Measurements from ENCODE around the gene ARHGEF2. TPM values are rescaled to one million over a fixed set of nuclear protein-coding genes. Genes with fewer than 3 reads are reported as not detected.
A peak's percentile ranks its signal among the peaks of the same experiment; 100 is the strongest.
"Not testable (repeated sequence)": the region's sequence is repeated elsewhere in the genome, so short reads cannot be mapped to it uniquely, and the experiment has no call there.

ARHGEF2 gene
- total RNA-seq, 1 donor from 2014 or later: 57.1 TPM

GRCh38 chr1:155934097-155934935 is 44.0 kb downstream of the ARHGEF2 start, which contains the start of gene KHDC4:
KHDC4 (minus strand) TSS chr1:155934413; CDS start chr1:155934373, 40 bp downstream.
- Histone ChIP-seq H3K36me3 (ENCODE audit: control insufficient read depth, insufficient read depth, low read length) (peaks cover 3% of the 10 kb centered on the region), H3K27me3 (ENCODE audit: control insufficient read depth, insufficient read depth, low read length) (no peaks in the 10 kb centered on the region), H3K4me3 (ENCODE audit: low read depth, low read length) (peak within 1 kb of the TSS; percentile 82)
- peak; percentile 7 for TF ChIP-seq CTCF (IDR thresholded peaks at IDR 0.05; ENCODE audit: insufficient read depth, low read length, severe bottlenecking)
- peak; percentile 100 for DNase-seq (ENCODE audit: low read depth)
- peak; percentile 93 for FAIRE-seq

GRCh38 chr1:155933591-155934096 is 44.7 kb downstream of the ARHGEF2 start:
- DNase-seq (ENCODE audit: low read depth): no peak

GRCh38 chr1:155932487-155932886 is 45.9 kb downstream of the ARHGEF2 start:
- no peak for TF ChIP-seq CTCF (IDR thresholded peaks at IDR 0.05; ENCODE audit: insufficient read depth, low read length, severe bottlenecking)
- no peak for FAIRE-seq
- Histone ChIP-seq H3K36me3 (ENCODE audit: control insufficient read depth, insufficient read depth, low read length) (peaks cover 5% of the 10 kb centered on the region), H3K4me3 (ENCODE audit: low read depth, low read length) (no peak overlapping the region), H3K27me3 (ENCODE audit: control insufficient read depth, insufficient read depth, low read length) (no peaks in the 10 kb centered on the region)
- DNase-seq (ENCODE audit: low read depth): peak; percentile 43

More at GRCh38 chr1:155933591-155934096, 44.7 kb downstream of the ARHGEF2 start:
- Histone ChIP-seq H3K4me3 (ENCODE audit: low read depth, low read length) (peak overlapping the region; percentile 82), H3K36me3 (ENCODE audit: control insufficient read depth, insufficient read depth, low read length) (peaks cover 3% of the 10 kb centered on the region), H3K27me3 (ENCODE audit: control insufficient read depth, insufficient read depth, low read length) (no peaks in the 10 kb centered on the region)
- no peak for FAIRE-seq
- TF ChIP-seq CTCF (IDR thresholded peaks at IDR 0.05; ENCODE audit: insufficient read depth, low read length, severe bottlenecking): no peak

GRCh38 chr1:155932081-155932480 is 46.3 kb downstream of the ARHGEF2 start:
- no peaks in the 10 kb centered on the region for H3K27me3 ChIP-seq (ENCODE audit: control insufficient read depth, insufficient read depth, low read length)
- TF ChIP-seq CTCF (IDR thresholded peaks at IDR 0.05; ENCODE audit: insufficient read depth, low read length, severe bottlenecking): no peak
- H3K36me3 ChIP-seq (ENCODE audit: control insufficient read depth, insufficient read depth, low read length): peaks cover 8% of the 10 kb centered on the region
- no peak overlapping the region for H3K4me3 ChIP-seq (ENCODE audit: low read depth, low read length)
- FAIRE-seq: no peak
- DNase-seq (ENCODE audit: low read depth): peak; percentile 90

GRCh38 chr1:155931332-155932038 is 46.9 kb downstream of the ARHGEF2 start:
- Histone ChIP-seq H3K27me3 (ENCODE audit: control insufficient read depth, insufficient read depth, low read length) (no peaks in the 10 kb centered on the region), H3K4me3 (ENCODE audit: low read depth, low read length) (peak overlapping the region; percentile 5), H3K36me3 (ENCODE audit: control insufficient read depth, insufficient read depth, low read length) (peaks cover 9% of the 10 kb centered on the region)
- DNase-seq (ENCODE audit: low read depth) (peak; percentile 68), FAIRE-seq (no peak)
- TF ChIP-seq CTCF (IDR thresholded peaks at IDR 0.05; ENCODE audit: insufficient read depth, low read length, severe bottlenecking): no peak

GRCh38 chr1:155930725-155931124 is 47.6 kb downstream of the ARHGEF2 start:
- not testable (repeated sequence) for H3K27me3 ChIP-seq (ENCODE audit: control insufficient read depth, insufficient read depth, low read length); H3K4me3 ChIP-seq (ENCODE audit: low read depth, low read length); DNase-seq (ENCODE audit: low read depth); FAIRE-seq
- H3K36me3 ChIP-seq (ENCODE audit: control insufficient read depth, insufficient read depth, low read length): peaks cover 10% of the 10 kb centered on the region

Measured in bronchial epithelial cell (primary cell).